SK-N-SH (cell line): ENCODE results near the gene CUX1. TPM values are rescaled to one million over a fixed set of nuclear protein-coding genes. Genes with fewer than 3 reads are reported as not detected.

Source experiments
- CTCF ChIA-PET: fragments of 300-600, 350-600 bp; formaldehyde crosslinking; extraction: SDS; loops from one replicate; lab custom pipeline; 2021; lab: Yijun Ruan, JAX
- POLR2A ChIA-PET: fragments of 350-600 bp; sonication (Branson Sonifier 250); formaldehyde crosslinking; extraction: SDS; loops from one replicate; lab custom pipeline; 2020; ENCODE audit warnings: antibody characterized with exemption, inconsistent platforms; lab: Yijun Ruan, JAX
- DNase-seq: peaks from one replicate; pipeline ENCODE4 v3.0.0; 2012
- H2AFZ ChIP-seq: fragments of 200-600 bp; sonication (generic); 2 replicates; pipeline ENCODE4 v1.8.1; 2016; ENCODE audit warnings: antibody characterized with exemption, mild to moderate bottlenecking, low read depth
- H3F3A ChIP-seq: fragments of 200-600 bp; sonication (generic); replicated peaks from 2 replicates; pipeline ENCODE3; 2016; ENCODE audit warnings: antibody characterized with exemption, mild to moderate bottlenecking; ENCODE audit not compliant: insufficient read depth
- H3K27ac ChIP-seq, 2 experiments: fragments of 200-500 bp in 1 of 2; fragments of 200-600 bp in 1 of 2; sonication (Bioruptor generic) in 1 of 2; sonication (generic), shearing (Covaris generic) in 1 of 2; 2 replicates each; pipeline versions ENCODE4 v1.5.1 to v1.6.1; 2014 to 2016; ENCODE audit warnings: low read depth in 2 of 2, inconsistent platforms in 1 of 2, low read length in 1 of 2, mild to moderate bottlenecking in 1 of 2, mixed read lengths in 1 of 2
- H3K27me3 ChIP-seq: fragments of 200-600 bp; sonication (generic), shearing (Covaris generic); 2 replicates; pipeline ENCODE4 v1.6.1; 2016; ENCODE audit warnings: mixed run types; ENCODE audit not compliant: insufficient read depth
- H3K36me3 ChIP-seq, 2 experiments: fragments of 200-500 bp in 1 of 2; fragments of 200-600 bp in 1 of 2; sonication (Bioruptor generic) in 1 of 2; sonication (generic) in 1 of 2; replicated peaks in 1 of 2; 2 replicates each; pipeline versions ENCODE3 to v1.5.1; 2014 to 2016; ENCODE audit warnings: low read length in 1 of 2, mild to moderate bottlenecking in 1 of 2; ENCODE audit not compliant: insufficient read depth in 2 of 2, control insufficient read depth in 1 of 2
- H3K4me1 ChIP-seq, 2 experiments: fragments of 200-500 bp in 1 of 2; fragments of 200-600 bp in 1 of 2; sonication (Bioruptor generic) in 1 of 2; sonication (generic), shearing (Covaris generic) in 1 of 2; 2 replicates each; pipeline versions ENCODE4 v1.5.1 to v1.6.1; 2014 to 2016; ENCODE audit warnings: low read depth in 1 of 2, low read length in 1 of 2, mixed run types in 1 of 2; ENCODE audit not compliant: insufficient read depth in 2 of 2, control insufficient read depth in 1 of 2
- H3K4me2 ChIP-seq: fragments of 200-600 bp; sonication (generic), shearing (Covaris generic); 2 replicates; pipeline ENCODE4 v1.6.1; 2017; ENCODE audit warnings: mixed run types
- H3K4me3 ChIP-seq, 2 experiments: fragments of 200-500 bp in 1 of 2; fragments of 200-600 bp in 1 of 2; sonication (Bioruptor generic) in 1 of 2; sonication (generic), shearing (Covaris generic) in 1 of 2; 2 replicates each; pipeline versions ENCODE4 v1.5.1 to v1.8.1; 2014 to 2016; ENCODE audit warnings: low read depth in 2 of 2, inconsistent platforms in 1 of 2, low read length in 1 of 2, mild to moderate bottlenecking in 1 of 2, mixed read lengths in 1 of 2, moderate library complexity in 1 of 2
- H3K79me2 ChIP-seq: fragments of 200-600 bp; sonication (generic); 2 replicates; pipeline ENCODE4 v1.8.1; 2017; ENCODE audit warnings: mild to moderate bottlenecking; ENCODE audit not compliant: insufficient read depth
- H3K9ac ChIP-seq: fragments of 200-600 bp; sonication (generic); 2 replicates; pipeline ENCODE4 v1.6.1; 2017; ENCODE audit warnings: mixed run types
- H3K9me2 ChIP-seq: fragments of 200-600 bp; sonication (generic); 2 replicates; pipeline ENCODE4 v1.6.1; 2017; ENCODE audit warnings: mixed run types
- H3K9me3 ChIP-seq: fragments of 200-600 bp; sonication (generic); 2 replicates; pipeline ENCODE4 v1.6.1; 2017; ENCODE audit warnings: mixed run types, mild to moderate bottlenecking, moderate library complexity
- H4K20me1 ChIP-seq: fragments of 200-600 bp; sonication (generic); 2 replicates; pipeline ENCODE4 v1.6.1; 2017; ENCODE audit warnings: mild to moderate bottlenecking, mixed run types; ENCODE audit not compliant: insufficient read depth
- EP300 ChIP-seq, 2 experiments: IDR thresholded peaks; 2 replicates each; pipeline versions ENCODE4 v1.4.0 to v1.6.1; 2012; ENCODE audit warnings: borderline replicate concordance in 1 of 2, low read depth in 1 of 2, low read length in 1 of 2
- EZH2phosphoT487 ChIP-seq: fragments of 200-600 bp; sonication (generic); IDR thresholded peaks from 2 replicates; pipeline ENCODE4 v1.6.1; 2017; ENCODE audit warnings: low read depth, mixed run types, mild to moderate bottlenecking, antibody characterized with exemption, moderate library complexity, borderline replicate concordance
- FOSL2 ChIP-seq: IDR thresholded peaks from 2 replicates; pipeline ENCODE4 v1.4.0; 2012; ENCODE audit warnings: low read depth, mild to moderate bottlenecking, moderate library complexity, borderline replicate concordance
- FOXJ3 ChIP-seq: sonication (generic); formaldehyde crosslinking; IDR thresholded peaks from 2 replicates; pipeline ENCODE4 v1.5.1; 2020; ENCODE audit warnings: mild to moderate bottlenecking, missing genetic modification reagents
- FOXM1 ChIP-seq: IDR thresholded peaks from 2 replicates; pipeline ENCODE4 v1.4.0; 2012; ENCODE audit warnings: low read depth, mild to moderate bottlenecking
- GABPA ChIP-seq: IDR thresholded peaks from 2 replicates; pipeline ENCODE4 v1.4.0; 2012; ENCODE audit warnings: low read depth, mild to moderate bottlenecking
- JUND ChIP-seq: IDR thresholded peaks from 2 replicates; pipeline ENCODE4 v1.4.0; 2012
- POLR2AphosphoS5 ChIP-seq: IDR thresholded peaks from 2 replicates; pipeline ENCODE4 v1.6.1; 2012; ENCODE audit warnings: low read depth, low read length
- RCOR1 ChIP-seq: fragments of 150-350 bp; IDR thresholded peaks from 2 replicates; pipeline ENCODE4 v1.6.1; 2017; ENCODE audit warnings: antibody characterized with exemption, low read length
- RFX5 ChIP-seq: IDR thresholded peaks from 2 replicates; pipeline ENCODE4 v1.6.1; 2012; ENCODE audit warnings: mild to moderate bottlenecking, improper control_type of control experiment, low read length
- SIN3A ChIP-seq: IDR thresholded peaks from 2 replicates; pipeline ENCODE4 v1.6.1; 2012; ENCODE audit warnings: low read depth, mild to moderate bottlenecking, low read length, moderate library complexity, borderline replicate concordance
- TAF1 ChIP-seq: IDR thresholded peaks from 2 replicates; pipeline ENCODE4 v1.6.1; 2012; ENCODE audit warnings: low read depth, mild to moderate bottlenecking, low read length, moderate library complexity, borderline replicate concordance
- WGBS: methylation state at CpG from one replicate; pipeline ENCODE4 v1.1.6; 2017; ENCODE audit warnings: low lambda C conversion rate; 5-methylcytosine and 5-hydroxymethylcytosine counted together
- polyA plus RNA-seq, 3 experiments: library from polyadenylated mRNA; depleted of rRNA; stranded (reverse); fragments of >200 nt; gene quantifications; 2 replicates each; pipeline ENCODE4 v1.2.3, GENCODE V29; 2012
- TF ChIP-seq, protein P1 (sequence below): fragments of 150-350 bp; IDR thresholded peaks from 2 replicates; pipeline ENCODE4 v1.6.1; 2016; ENCODE audit warnings: mild to moderate bottlenecking, low read depth, low read length
- TF ChIP-seq, protein P2 (sequence below): fragments of 150-350 bp; IDR thresholded peaks from 2 replicates; pipeline ENCODE4 v1.6.1; 2017; ENCODE audit warnings: antibody characterized with exemption, low read length, low read depth, borderline replicate concordance
- TF ChIP-seq, protein P3 (sequence below): IDR thresholded peaks from 2 replicates; pipeline ENCODE4 v1.6.1; 2012; ENCODE audit warnings: mild to moderate bottlenecking, low read depth, low read length, moderate library complexity

Gene CUX1
- polyA plus RNA-seq, 1 of the 3 experiments (the other 2 are of a cell fraction), result 68.6 TPM

DNA sequence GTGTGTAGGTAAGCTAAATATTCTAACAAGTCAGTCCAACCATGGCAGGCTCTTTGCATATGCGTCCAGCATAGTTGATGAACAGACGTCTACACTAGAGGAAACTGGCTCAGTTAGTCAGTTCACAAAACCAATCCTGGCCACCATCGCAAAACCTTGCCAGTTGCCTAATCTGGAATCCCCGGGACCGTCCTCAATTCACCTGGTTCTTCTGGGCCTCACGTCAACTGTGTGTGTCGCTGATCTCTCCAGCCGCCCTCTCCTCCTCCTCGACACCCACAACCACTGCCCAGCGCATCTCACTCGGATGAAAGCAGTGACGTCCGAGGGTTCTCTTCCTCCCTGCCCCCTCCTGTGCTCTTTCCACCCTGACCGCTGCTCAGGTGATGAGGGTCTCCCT lies 251.4 kb downstream of the CUX1 start:
- Histone ChIP-seq H3K9me2 (no peaks in the 10 kb centered on the region), H3K27ac (no peak overlapping the region), H4K20me1 (no peaks in the 10 kb centered on the region), H2AFZ (no peak overlapping the region), H3K4me2 (no peak overlapping the region), H3K36me3 (peaks cover 12 to 30% of the 10 kb centered on the region in 2 experiments), H3K9ac (no peak overlapping the region), H3K4me3 (no peak overlapping the region), H3F3A (peaks cover 7% of the 10 kb centered on the region), H3K9me3 (peaks cover 4% of the 10 kb centered on the region; the same call in 1 of the 2 replicates), H3K27me3 (no peaks in the 10 kb centered on the region), H3K79me2 (no peaks in the 10 kb centered on the region; the same call in 1 of the 2 replicates), H3K4me1 (peaks cover 4 to 20% of the 10 kb centered on the region in 2 experiments; a peak in 2 of 4 replicates)
- ChIA-PET CTCF (interaction anchor here (0.9 to 1.3 kb wide), 2 partner anchors 28 to 380 kb away, joined by 3 read pairs; no protein-coding TSS in a partner anchor), POLR2A (no interaction called here)
- DNase-seq, result no peak
- TF ChIP-seq FOXJ3 (CRISPR knock-in tag) (no peak), RCOR1 (no peak), RFX5 (no peak), POLR2AphosphoS5 (no peak), EP300 (IDR thresholded peaks at IDR 0.05; ENCODE audit: borderline replicate concordance in 1 of 2, low read depth in 1 of 2, low read length in 1 of 2) (no peak), JUND (no peak), FOSL2 (no peak), EZH2phosphoT487 (no peak), SIN3A (no peak), TAF1 (no peak), FOXM1 (no peak), GABPA (no peak)
- TF ChIP-seq, protein P1, sequence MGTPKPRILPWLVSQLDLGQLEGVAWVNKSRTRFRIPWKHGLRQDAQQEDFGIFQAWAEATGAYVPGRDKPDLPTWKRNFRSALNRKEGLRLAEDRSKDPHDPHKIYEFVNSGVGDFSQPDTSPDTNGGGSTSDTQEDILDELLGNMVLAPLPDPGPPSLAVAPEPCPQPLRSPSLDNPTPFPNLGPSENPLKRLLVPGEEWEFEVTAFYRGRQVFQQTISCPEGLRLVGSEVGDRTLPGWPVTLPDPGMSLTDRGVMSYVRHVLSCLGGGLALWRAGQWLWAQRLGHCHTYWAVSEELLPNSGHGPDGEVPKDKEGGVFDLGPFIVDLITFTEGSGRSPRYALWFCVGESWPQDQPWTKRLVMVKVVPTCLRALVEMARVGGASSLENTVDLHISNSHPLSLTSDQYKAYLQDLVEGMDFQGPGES, result no peak
- TF ChIP-seq, protein P2, sequence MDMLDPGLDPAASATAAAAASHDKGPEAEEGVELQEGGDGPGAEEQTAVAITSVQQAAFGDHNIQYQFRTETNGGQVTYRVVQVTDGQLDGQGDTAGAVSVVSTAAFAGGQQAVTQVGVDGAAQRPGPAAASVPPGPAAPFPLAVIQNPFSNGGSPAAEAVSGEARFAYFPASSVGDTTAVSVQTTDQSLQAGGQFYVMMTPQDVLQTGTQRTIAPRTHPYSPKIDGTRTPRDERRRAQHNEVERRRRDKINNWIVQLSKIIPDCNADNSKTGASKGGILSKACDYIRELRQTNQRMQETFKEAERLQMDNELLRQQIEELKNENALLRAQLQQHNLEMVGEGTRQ, result no peak
- TF ChIP-seq, protein P3, sequence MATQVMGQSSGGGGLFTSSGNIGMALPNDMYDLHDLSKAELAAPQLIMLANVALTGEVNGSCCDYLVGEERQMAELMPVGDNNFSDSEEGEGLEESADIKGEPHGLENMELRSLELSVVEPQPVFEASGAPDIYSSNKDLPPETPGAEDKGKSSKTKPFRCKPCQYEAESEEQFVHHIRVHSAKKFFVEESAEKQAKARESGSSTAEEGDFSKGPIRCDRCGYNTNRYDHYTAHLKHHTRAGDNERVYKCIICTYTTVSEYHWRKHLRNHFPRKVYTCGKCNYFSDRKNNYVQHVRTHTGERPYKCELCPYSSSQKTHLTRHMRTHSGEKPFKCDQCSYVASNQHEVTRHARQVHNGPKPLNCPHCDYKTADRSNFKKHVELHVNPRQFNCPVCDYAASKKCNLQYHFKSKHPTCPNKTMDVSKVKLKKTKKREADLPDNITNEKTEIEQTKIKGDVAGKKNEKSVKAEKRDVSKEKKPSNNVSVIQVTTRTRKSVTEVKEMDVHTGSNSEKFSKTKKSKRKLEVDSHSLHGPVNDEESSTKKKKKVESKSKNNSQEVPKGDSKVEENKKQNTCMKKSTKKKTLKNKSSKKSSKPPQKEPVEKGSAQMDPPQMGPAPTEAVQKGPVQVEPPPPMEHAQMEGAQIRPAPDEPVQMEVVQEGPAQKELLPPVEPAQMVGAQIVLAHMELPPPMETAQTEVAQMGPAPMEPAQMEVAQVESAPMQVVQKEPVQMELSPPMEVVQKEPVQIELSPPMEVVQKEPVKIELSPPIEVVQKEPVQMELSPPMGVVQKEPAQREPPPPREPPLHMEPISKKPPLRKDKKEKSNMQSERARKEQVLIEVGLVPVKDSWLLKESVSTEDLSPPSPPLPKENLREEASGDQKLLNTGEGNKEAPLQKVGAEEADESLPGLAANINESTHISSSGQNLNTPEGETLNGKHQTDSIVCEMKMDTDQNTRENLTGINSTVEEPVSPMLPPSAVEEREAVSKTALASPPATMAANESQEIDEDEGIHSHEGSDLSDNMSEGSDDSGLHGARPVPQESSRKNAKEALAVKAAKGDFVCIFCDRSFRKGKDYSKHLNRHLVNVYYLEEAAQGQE, result no peak
- 93% methylated on average over 14 of the region's 14 CpGs for WGBS
